GM12878 (cell line): ENCODE results near the gene SPARC. TPM values are rescaled to one million over a fixed set of nuclear protein-coding genes. Genes with fewer than 3 reads are reported as not detected.

Source experiments
- ATAC-seq: fragments of 200-7000 bp; cut with Tn5 transposase; 3 replicates; pipeline ENCODE4 v1.9.1; 2020; ENCODE audit warnings: mild to moderate bottlenecking, moderate library complexity
- BruUV-seq: library from RNA; stranded (reverse); fragments of 400-500 nt; replicated peaks from 2 replicates; lab custom pipeline; 2021; lab: Mats Ljungman, UMichigan
- CTCF ChIA-PET: fragments of 300-600 bp; sonication (Branson Sonifier 250); formaldehyde crosslinking; extraction: SDS; loops from one replicate; lab custom pipeline; 2021; ENCODE audit warnings: inconsistent platforms; lab: Yijun Ruan, JAX
- POLR2A ChIA-PET: fragments of 350-600 bp; formaldehyde crosslinking; extraction: SDS; loops from one replicate; lab custom pipeline; 2021; ENCODE audit warnings: inconsistent platforms; lab: Charles Lee
- RAD21 ChIA-PET: fragments of 300-600 bp; sonication (Branson Sonifier 250); formaldehyde crosslinking; loops from one replicate; lab custom pipeline; 2023; ENCODE audit warnings: antibody characterized with exemption; ENCODE audit not compliant: unreplicated experiment; lab: Charles Lee
- SMC1A ChIA-PET: fragments of 300-600 bp; sonication (Branson Sonifier 250); formaldehyde crosslinking; loops from one replicate; lab custom pipeline; 2023; ENCODE audit not compliant: unreplicated experiment, uncharacterized antibody; lab: Charles Lee
- DNase-seq: peaks from one replicate; pipeline ENCODE4 v3.0.0-alpha.2; 2011; ENCODE audit warnings: low read depth, low spot score
- FAIRE-seq: peaks from 3 replicates; lab custom pipeline; 2011; peaks lifted over from hg19 to GRCh38; lab: Jason Lieb, UNC
- H2AFZ ChIP-seq: 2 replicates; pipeline ENCODE4 v1.6.0; 2011; ENCODE audit warnings: low read depth, low read length, control low read depth; ENCODE audit not compliant: control insufficient read depth
- H3K27ac ChIP-seq: 2 replicates; pipeline ENCODE4 v1.5.1; 2011; ENCODE audit warnings: control low read depth; ENCODE audit not compliant: control insufficient read depth, insufficient read depth
- H3K27me3 ChIP-seq, 2 experiments: replicated peaks in 1 of 2; 2 replicates each; pipeline versions ENCODE4 v1.6.0 to v1.6.1; 2011; ENCODE audit warnings: low read length in 1 of 2; ENCODE audit not compliant: control insufficient read depth in 2 of 2, insufficient read depth in 2 of 2
- H3K36me3 ChIP-seq, 2 experiments: 2 replicates each; pipeline ENCODE4 v1.5.1; 2011; ENCODE audit warnings: low read length in 1 of 2; ENCODE audit not compliant: control insufficient read depth in 2 of 2, insufficient read depth in 2 of 2
- H3K4me1 ChIP-seq: 2 replicates; pipeline ENCODE4 v1.6.1; 2011; ENCODE audit warnings: mild to moderate bottlenecking, low read length, moderate library complexity, mixed read lengths; ENCODE audit not compliant: control insufficient read depth, insufficient read depth
- H3K4me2 ChIP-seq: 2 replicates; pipeline ENCODE4 v1.6.0; 2011; ENCODE audit warnings: control low read depth; ENCODE audit not compliant: control insufficient read depth, insufficient read depth
- H3K4me3 ChIP-seq: fragments of 200-600 bp; sonication (generic); 2 replicates; pipeline ENCODE4 v1.5.1; 2016
- H3K79me2 ChIP-seq: 2 replicates; pipeline ENCODE4 v1.6.0; 2011; ENCODE audit warnings: low read length; ENCODE audit not compliant: control insufficient read depth, insufficient read depth
- H3K9ac ChIP-seq: 2 replicates; pipeline ENCODE4 v1.8.0; 2011; ENCODE audit warnings: low read length, control low read depth, mixed read lengths; ENCODE audit not compliant: control insufficient read depth, insufficient read depth
- H3K9me3 ChIP-seq: replicated peaks from 3 replicates; pipeline ENCODE4 v1.5.1; 2011; ENCODE audit warnings: mild to moderate bottlenecking, low read length; ENCODE audit not compliant: control insufficient read depth, insufficient read depth
- H4K20me1 ChIP-seq: 2 replicates; pipeline ENCODE4 v1.6.0; 2011; ENCODE audit not compliant: control insufficient read depth, insufficient read depth
- ELK1 ChIP-seq: IDR thresholded peaks from 2 replicates; pipeline ENCODE4 v1.6.1; 2012; ENCODE audit warnings: low read depth, low read length, improper control_type of control experiment
- FOXK2 ChIP-seq: fragments of 450-650 bp; IDR thresholded peaks from 2 replicates; pipeline ENCODE4 v1.6.1; 2017; ENCODE audit warnings: mild to moderate bottlenecking, moderate library complexity
- GATAD2B ChIP-seq: fragments of 450-650 bp; conservative IDR thresholded peaks from 2 replicates; pipeline ENCODE4 v1.6.1; 2017; ENCODE audit warnings: low read depth, mild to moderate bottlenecking, moderate library complexity
- HCFC1 ChIP-seq: fragments of 150-350 bp; IDR thresholded peaks from 2 replicates; pipeline ENCODE4 v1.6.1; 2014; ENCODE audit warnings: low read length
- JUND ChIP-seq: IDR thresholded peaks from 2 replicates; pipeline ENCODE4 v1.6.1; 2012; ENCODE audit warnings: low read depth, mild to moderate bottlenecking, low read length, improper control_type of control experiment, moderate library complexity
- MLLT1 ChIP-seq: fragments of 450-650 bp; IDR thresholded peaks from 2 replicates; pipeline ENCODE4 v1.6.1; 2016; ENCODE audit warnings: mild to moderate bottlenecking
- MYB ChIP-seq: fragments of 150-350 bp; IDR thresholded peaks from 2 replicates; pipeline ENCODE4 v1.6.1; 2014; ENCODE audit warnings: mild to moderate bottlenecking, low read depth, low read length, borderline replicate concordance
- NBN ChIP-seq: fragments of 450-650 bp; IDR thresholded peaks from 2 replicates; pipeline ENCODE4 v1.6.1; 2016
- NKRF ChIP-seq: fragments of 450-650 bp; conservative IDR thresholded peaks from 2 replicates; pipeline ENCODE4 v1.6.1; 2017; ENCODE audit warnings: mild to moderate bottlenecking, moderate library complexity
- NRF1 ChIP-seq: conservative IDR thresholded peaks from 2 replicates; pipeline ENCODE4 v1.6.1; 2011; ENCODE audit warnings: mild to moderate bottlenecking, low read depth, low read length, improper control_type of control experiment
- SIN3A ChIP-seq: IDR thresholded peaks from 2 replicates; pipeline ENCODE4 v1.6.1; 2012; ENCODE audit warnings: low read depth, low read length, improper control_type of control experiment
- SIX5 ChIP-seq: IDR thresholded peaks from 2 replicates; pipeline ENCODE4 v1.6.1; 2011; ENCODE audit warnings: mild to moderate bottlenecking, low read depth, low read length, moderate library complexity; ENCODE audit not compliant: severe bottlenecking
- SKIL ChIP-seq: fragments of 450-650 bp; IDR thresholded peaks from 2 replicates; pipeline ENCODE4 v1.6.1; 2017; ENCODE audit warnings: mild to moderate bottlenecking, low read depth, inconsistent platforms; ENCODE audit not compliant: poor library complexity, severe bottlenecking
- WRNIP1 ChIP-seq: IDR thresholded peaks from 2 replicates; pipeline ENCODE4 v1.6.1; 2011; ENCODE audit warnings: low read depth, low read length, improper control_type of control experiment, borderline replicate concordance
- WGBS: methylation state at CpG from one replicate; pipeline ENCODE4 v1.1.6; 2016; ENCODE audit warnings: low lambda C conversion rate; ENCODE audit not compliant: insufficient replicate concordance, insufficient coverage; ENCODE audit errors: missing lambda C conversion rate; 5-methylcytosine and 5-hydroxymethylcytosine counted together
- in situ Hi-C: fragments of 300-500 bp; cut with MboI; formaldehyde crosslinking; loops from 9 replicates; pipeline ENCODE4 v1.14.3; 2018; ENCODE audit warnings: mixed read lengths
- intact Hi-C: fragments of 100-400 bp; cut with micrococcal nuclease; formaldehyde crosslinking; loops from one replicate; pipeline ENCODE4 v1.14.2; 2022; ENCODE audit not compliant: unreplicated experiment
- polyA plus RNA-seq, 11 experiments: library from polyadenylated mRNA; depleted of rRNA in 4 of 11; unstranded in 6 of 11; stranded (reverse) in 5 of 11; fragments of >200 nt; fragmentation: Nextera tagmentation in 4 of 11; fragmentation: Illumina TruSeq in 1 of 11; extraction: Ambion mirVana in 4 of 11; extraction: Trizol in 1 of 11; gene quantifications; 1 replicate in 1 of 11; 2 replicates in 10 of 11; pipeline versions ENCODE4 v1.2.1 to v1.2.3, GENCODE V29; 2011 to 2016; ENCODE audit warnings: inconsistent platforms in 2 of 11, missing spikeins in 2 of 11, low read depth in 1 of 11
- total RNA-seq, 4 experiments: library from RNA; depleted of rRNA in 3 of 4; stranded (reverse); fragments of >200 nt in 3 of 4; fragmentation: Illumina TruSeq in 1 of 4; extraction: Trizol in 1 of 4; gene quantifications; 2 replicates each; pipeline versions ENCODE4 v1.2.1 to v1.2.3, GENCODE V29; 2013 to 2021
- TF ChIP-seq, protein P1 (sequence below): IDR thresholded peaks from 2 replicates; pipeline ENCODE4 v1.6.1; 2012; ENCODE audit warnings: low read depth, low read length, improper control_type of control experiment

Gene SPARC
- total and polyA plus RNA-seq, 10 of the 15 experiments (the other 5 are each of a cell fraction or from before 2014, with no cell fraction given) = 29.6 to 154 (median 57.0) TPM

- no peak overlapping the region for H2AFZ ChIP-seq
- no peak for ATAC-seq
- H4K20me1 ChIP-seq = no peaks in the 10 kb centered on the region
- in situ Hi-C loops = no loop called here
- ChIA-PET SMC1A (interaction anchor here (0.7 to 4.4 kb wide), 9 partner anchors 16 to 116 kb away, joined by 3 to 18 read pairs (median 3); no protein-coding TSS in a partner anchor), POLR2A (interaction anchor here (0.7 to 1.4 kb wide), 2 partner anchors 14 to 25 kb away, joined by 3 read pairs; no protein-coding TSS in a partner anchor), CTCF (interaction anchor here (0.5 to 3.3 kb wide), 5 partner anchors 37 to 821 kb away, joined by 3 to 14 read pairs (median 4); no protein-coding TSS in a partner anchor), RAD21 (interaction anchor here (0.9 to 4.3 kb wide), 4 partner anchors 37 to 167 kb away, joined by 3 to 24 read pairs (median 4); no protein-coding TSS in a partner anchor)
- H3K4me2 ChIP-seq = no peak overlapping the region
- no peak for DNase-seq
- no peaks in the 10 kb centered on the region; the same call in 2 of the 3 replicates for H3K9me3 ChIP-seq
- H3K79me2 ChIP-seq = no peaks in the 10 kb centered on the region
- FAIRE-seq = no peak
- intact Hi-C loops = no loop called here
- WGBS = 69% methylated on average over 7 of the region's 7 CpGs
- no peaks in the 10 kb centered on the region for H3K36me3 ChIP-seq
- TF ChIP-seq SIN3A (no peak), MLLT1 (no peak), FOXK2 (no peak), WRNIP1 (no peak), GATAD2B (no peak), SIX5 (no peak), SKIL (no peak), ELK1 (no peak), MYB (no peak), NKRF (no peak), NRF1 (no peak), NBN (no peak), HCFC1 (no peak), JUND (no peak)
- TF ChIP-seq, protein P1, sequence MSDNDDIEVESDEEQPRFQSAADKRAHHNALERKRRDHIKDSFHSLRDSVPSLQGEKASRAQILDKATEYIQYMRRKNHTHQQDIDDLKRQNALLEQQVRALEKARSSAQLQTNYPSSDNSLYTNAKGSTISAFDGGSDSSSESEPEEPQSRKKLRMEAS = no peak
- no peak overlapping the region for H3K4me3 ChIP-seq
- no TSS peak for BruUV-seq
- H3K9ac ChIP-seq = no peak overlapping the region
- H3K27ac ChIP-seq = no peak overlapping the region
- H3K27me3 ChIP-seq = no peaks in the 10 kb centered on the region; a peak in 1 of 4 replicates
- peaks cover 31% of the 10 kb centered on the region for H3K4me1 ChIP-seq
These were observed 72.2 kb downstream of the SPARC start for GRCh38 chr5:151614565-151614964.
